Neural cell (in vitro differentiated cells): ENCODE data around the gene IP6K3. TPM values are rescaled to one million over a fixed set of nuclear protein-coding genes. Genes with fewer than 3 reads are reported as not detected.

Source experiments
- H2AFZ ChIP-seq: fragments of 200-600, 300-800 bp; sonication (generic), shearing (Covaris generic); 2 replicates; pipeline ENCODE4 v1.6.0; 2014; ENCODE audit warnings: low read depth, mild to moderate bottlenecking, antibody characterized with exemption, low read length, moderate library complexity
- H3F3A ChIP-seq: fragments of 200-600 bp; shearing (Covaris generic); 2 replicates; pipeline ENCODE4 v1.6.1; 2016; ENCODE audit warnings: mild to moderate bottlenecking, moderate library complexity, mixed read lengths, antibody characterized with exemption, low read length; ENCODE audit not compliant: insufficient read depth, poor library complexity, severe bottlenecking
- H3K27ac ChIP-seq: fragments of 200-600, 300-800 bp; sonication (generic), shearing (Covaris generic); 2 replicates; pipeline ENCODE4 v1.5.1; 2014; ENCODE audit warnings: mild to moderate bottlenecking, low read length, moderate library complexity
- H3K27me3 ChIP-seq: fragments of 300-800, 200-600 bp; sonication (generic), shearing (Covaris generic); 2 replicates; pipeline ENCODE4 v1.6.0; 2014; ENCODE audit warnings: mild to moderate bottlenecking, low read depth, low read length, moderate library complexity; ENCODE audit not compliant: insufficient read depth
- H3K36me3 ChIP-seq: fragments of 300-800, 200-600 bp; sonication (generic), shearing (Covaris generic); 2 replicates; pipeline ENCODE4 v1.5.1; 2014; ENCODE audit warnings: mild to moderate bottlenecking, antibody characterized with exemption, low read length, moderate library complexity; ENCODE audit not compliant: insufficient read depth
- H3K4me2 ChIP-seq: fragments of 300-800, 200-600 bp; sonication (generic), shearing (Covaris generic); 2 replicates; pipeline ENCODE4 v1.6.0; 2014; ENCODE audit warnings: mild to moderate bottlenecking, low read length
- H3K4me3 ChIP-seq: fragments of 300-800, 200-600 bp; sonication (generic), shearing (Covaris generic); 2 replicates; pipeline ENCODE4 v1.5.1; 2014; ENCODE audit warnings: mild to moderate bottlenecking, low read length, moderate library complexity
- H3K79me2 ChIP-seq: fragments of 200-600 bp; shearing (Covaris generic); replicated peaks from 2 replicates; pipeline ENCODE4 v1.6.0; 2014; ENCODE audit warnings: mild to moderate bottlenecking, low read length, moderate library complexity; ENCODE audit not compliant: insufficient read depth
- H3K9ac ChIP-seq: fragments of 300-800, 200-600 bp; sonication (generic), shearing (Covaris generic); 2 replicates; pipeline ENCODE4 v1.6.1; 2016; ENCODE audit warnings: mild to moderate bottlenecking, low read length, mixed read lengths
- H3K9me2 ChIP-seq: fragments of 200-600 bp; shearing (Covaris generic); 2 replicates; pipeline ENCODE4 v1.6.1; 2016; ENCODE audit warnings: mild to moderate bottlenecking, low read length, mixed read lengths; ENCODE audit not compliant: insufficient read depth
- H3K9me3 ChIP-seq: fragments of 200-600, 300-800 bp; sonication (generic), shearing (Covaris generic); 2 replicates; pipeline ENCODE4 v1.6.1; 2016; ENCODE audit warnings: mild to moderate bottlenecking, mixed run types, low read length, moderate library complexity, mixed read lengths
- H4K20me1 ChIP-seq: fragments of 200-600 bp; shearing (Covaris generic); 2 replicates; pipeline ENCODE4 v1.6.1; 2016; ENCODE audit warnings: mild to moderate bottlenecking, mixed run types; ENCODE audit not compliant: insufficient read depth
- CTCF ChIP-seq: fragments of 450-650 bp; IDR thresholded peaks from 2 replicates; pipeline ENCODE4 v1.5.1; 2014; ENCODE audit warnings: antibody characterized with exemption, mild to moderate bottlenecking, moderate library complexity; ENCODE audit not compliant: poor library complexity, severe bottlenecking
- EP300 ChIP-seq: fragments of 450-650 bp; conservative IDR thresholded peaks from 2 replicates; pipeline ENCODE4 v1.6.1; 2014; ENCODE audit warnings: antibody characterized with exemption, mild to moderate bottlenecking, moderate library complexity; ENCODE audit not compliant: poor library complexity, severe bottlenecking
- EZH2 ChIP-seq: fragments of 200-600, 300-800 bp; shearing (Covaris generic), sonication (generic); IDR thresholded peaks from 2 replicates; pipeline ENCODE4 v1.6.1; 2014; ENCODE audit warnings: antibody characterized with exemption, low read length, borderline replicate concordance, mild to moderate bottlenecking; ENCODE audit not compliant: insufficient read depth, poor library complexity, severe bottlenecking
- MXI1 ChIP-seq: fragments of 450-650 bp; conservative IDR thresholded peaks from 2 replicates; pipeline ENCODE4 v1.6.1; 2014; ENCODE audit warnings: antibody characterized with exemption, mild to moderate bottlenecking; ENCODE audit not compliant: poor library complexity, severe bottlenecking
- POLR2AphosphoS5 ChIP-seq: IDR thresholded peaks from 2 replicates; pipeline ENCODE4 v1.6.1; 2012
- RAD21 ChIP-seq: fragments of 450-650 bp; conservative IDR thresholded peaks from 2 replicates; pipeline ENCODE4 v1.6.1; 2014; ENCODE audit warnings: antibody characterized with exemption, mild to moderate bottlenecking, moderate library complexity
- REST ChIP-seq: IDR thresholded peaks from 2 replicates; pipeline ENCODE4 v1.6.1; 2012; ENCODE audit warnings: borderline replicate concordance
- SMC3 ChIP-seq: fragments of 450-650 bp; conservative IDR thresholded peaks from 2 replicates; pipeline ENCODE4 v1.6.1; 2014; ENCODE audit warnings: antibody characterized with exemption, mild to moderate bottlenecking, moderate library complexity; ENCODE audit not compliant: poor library complexity
- TAF1 ChIP-seq: IDR thresholded peaks from 2 replicates; pipeline ENCODE4 v1.6.1; 2012; ENCODE audit warnings: low read depth
- polyA plus RNA-seq: library from polyadenylated mRNA; depleted of rRNA; stranded (reverse); fragments of >200 nt; gene quantifications from 2 replicates; pipeline ENCODE4 v1.2.3, GENCODE V29; 2014

Gene IP6K3
- polyA plus RNA-seq, 1 donor from 2014 or later: not detected

GRCh38 chr6:33790910-33791309 lies 44.2 kb upstream of the IP6K3 start:
- Histone ChIP-seq H3K9me2 (no peaks in the 10 kb centered on the region), H3K27ac (no peak overlapping the region), H2AFZ (no peak overlapping the region), H3K27me3 (no peaks in the 10 kb centered on the region), H3K79me2 (peaks cover 22% of the 10 kb centered on the region), H3F3A (no peaks in the 10 kb centered on the region), H4K20me1 (no peaks in the 10 kb centered on the region), H3K4me3 (no peak overlapping the region), H3K4me2 (no peak overlapping the region), H3K9me3 (no peaks in the 10 kb centered on the region), H3K36me3 (no peaks in the 10 kb centered on the region), H3K9ac (no peak overlapping the region)
- TF ChIP-seq RAD21 (no peak), MXI1 (no peak), REST (no peak), SMC3 (no peak), EZH2 (no peak), TAF1 (no peak), EP300 (no peak), POLR2AphosphoS5 (no peak), CTCF (no peak)

- Histone ChIP-seq H4K20me1 (no peaks in the 10 kb centered on the region), H3K27me3 (no peaks in the 10 kb centered on the region), H3K9me2 (no peaks in the 10 kb centered on the region), H3K4me2 (no peak overlapping the region), H3K36me3 (no peaks in the 10 kb centered on the region), H3K9ac (no peak overlapping the region), H3K4me3 (no peak overlapping the region), H2AFZ (no peak overlapping the region), H3K79me2 (peaks cover 27% of the 10 kb centered on the region), H3F3A (no peaks in the 10 kb centered on the region), H3K9me3 (no peaks in the 10 kb centered on the region), H3K27ac (no peak overlapping the region)
- TF ChIP-seq REST (no peak), SMC3 (no peak), RAD21 (no peak), CTCF (no peak), EP300 (no peak), TAF1 (no peak), MXI1 (no peak), EZH2 (no peak), POLR2AphosphoS5 (no peak)
Observed at GRCh38 chr6:33790379-33790778, 43.7 kb upstream of the IP6K3 start.
